Anterior cingulate cortex (tissue), 58 donors: ENCODE results near the gene ZNF579.
A peak's percentile ranks its signal among the peaks of the same experiment; 100 is the strongest.
"Not testable (repeated sequence)": the region's sequence is repeated elsewhere in the genome, so short reads cannot be mapped to it uniquely, and the experiment has no call there.

Experiments
- DNase-seq, 58 donors: peaks; one replicate each; lab custom pipeline; 2025; lab: John Stamatoyannopoulos, UW

The ZNF579 gene

GRCh38 chr19:55578761-55579747 is 1.6 kb downstream of the ZNF579 start:
- no peak for DNase-seq

- no peak for DNase-seq
These were observed 2.5 kb downstream of the ZNF579 start for GRCh38 chr19:55578031-55578760.

GRCh38 chr19:55576746-55577145 is 3.9 kb downstream of the ZNF579 start:
- no peak for DNase-seq

- not testable (repeated sequence) for DNase-seq
These were observed 6.7 kb downstream of the ZNF579 start for GRCh38 chr19:55573929-55574328.

GRCh38 chr19:55569477-55569876 is 11.2 kb downstream of the ZNF579 start:
- not testable (repeated sequence) for DNase-seq

DNA sequence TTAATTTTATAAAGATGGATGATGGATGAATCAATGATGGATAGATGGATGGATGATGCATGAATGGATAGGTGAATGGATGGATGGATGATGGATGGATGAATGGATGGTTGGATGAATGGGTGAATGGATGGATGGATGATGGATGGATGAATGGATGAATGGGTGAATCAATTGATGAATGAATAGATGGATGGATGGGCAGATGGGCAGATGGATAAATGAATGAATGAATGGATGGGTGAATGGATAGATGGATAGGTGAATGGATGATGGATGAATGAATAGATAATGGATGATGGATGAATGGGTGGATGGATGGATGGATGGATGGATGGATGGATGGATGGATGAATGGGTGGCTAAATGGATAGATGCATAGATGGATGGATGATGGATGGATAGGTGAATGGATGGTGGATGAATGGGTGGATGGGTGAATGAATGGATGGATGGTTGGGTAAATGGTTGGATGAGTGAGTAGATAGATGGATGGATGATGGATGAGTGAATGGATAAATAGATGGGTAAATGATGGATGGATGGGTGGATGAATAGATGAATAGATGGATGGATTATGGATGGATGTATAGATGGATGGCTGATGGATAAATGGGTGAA is 12.8 kb downstream of the ZNF579 start:
- DNase-seq: no peak

DNA sequence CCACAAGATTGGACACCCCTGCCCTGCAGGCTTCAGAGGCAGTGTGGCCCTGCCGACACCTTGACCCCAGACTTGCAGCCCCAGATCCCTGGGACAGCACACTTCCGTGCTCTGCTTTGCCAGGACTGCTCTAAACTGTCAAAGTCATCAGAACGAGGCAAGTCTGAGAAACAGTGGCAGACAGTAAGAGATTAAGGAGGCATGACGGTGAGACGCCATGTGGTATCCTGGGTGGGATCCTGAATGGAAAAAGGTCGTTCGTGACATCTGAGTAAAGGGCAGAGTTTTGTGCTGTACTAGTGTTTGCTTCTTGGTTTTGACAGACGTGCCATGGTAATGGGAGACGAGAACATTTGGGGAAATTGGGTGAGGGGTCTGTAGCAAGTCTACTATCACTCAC is 13.8 kb downstream of the ZNF579 start:
- DNase-seq: no peak

DNA sequence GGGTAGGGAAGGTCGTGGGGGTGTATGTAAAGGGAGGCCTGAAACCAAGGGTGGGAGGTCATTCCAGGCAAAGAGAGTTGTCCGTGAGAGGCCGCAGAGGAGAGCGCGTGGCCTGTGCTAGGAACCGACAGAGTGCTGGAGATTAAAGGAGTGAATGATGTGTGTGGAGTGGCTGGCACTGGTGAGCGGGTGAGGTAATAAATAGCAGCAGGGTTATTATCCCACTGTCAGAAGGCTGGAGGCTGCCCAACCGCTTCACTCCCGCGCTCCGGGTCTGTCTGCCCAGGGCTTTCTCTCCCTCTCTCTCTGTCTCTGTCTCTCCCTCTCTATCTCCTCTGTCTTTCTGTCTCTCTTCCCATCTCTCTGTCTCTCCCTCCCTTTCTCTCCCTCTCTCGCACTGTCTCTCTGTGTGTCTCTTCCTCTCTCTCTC is 17.4 kb downstream of the ZNF579 start:
- DNase-seq: peak in 1 of 58 donors; percentile 9

DNA sequence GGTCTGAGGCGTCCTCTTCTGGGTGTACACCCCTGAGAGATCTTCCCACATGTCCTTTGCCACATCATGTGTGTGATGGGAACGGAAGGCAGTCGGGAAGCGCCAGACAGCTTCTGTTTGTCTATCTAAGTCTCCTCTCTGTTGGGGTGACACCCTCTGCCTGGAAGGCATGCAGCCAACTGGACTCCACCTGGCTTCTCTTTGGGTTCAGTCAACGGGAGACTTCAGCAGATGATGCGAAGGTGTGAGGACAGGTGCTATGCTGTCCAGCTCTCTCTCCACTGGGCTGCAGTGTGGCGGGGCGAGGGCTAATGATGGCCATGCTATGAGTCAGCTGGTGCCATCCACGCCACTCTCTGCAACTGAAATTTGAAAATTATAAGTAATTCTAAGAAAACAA is 21.0 kb downstream of the ZNF579 start:
- DNase-seq: no peak

DNA sequence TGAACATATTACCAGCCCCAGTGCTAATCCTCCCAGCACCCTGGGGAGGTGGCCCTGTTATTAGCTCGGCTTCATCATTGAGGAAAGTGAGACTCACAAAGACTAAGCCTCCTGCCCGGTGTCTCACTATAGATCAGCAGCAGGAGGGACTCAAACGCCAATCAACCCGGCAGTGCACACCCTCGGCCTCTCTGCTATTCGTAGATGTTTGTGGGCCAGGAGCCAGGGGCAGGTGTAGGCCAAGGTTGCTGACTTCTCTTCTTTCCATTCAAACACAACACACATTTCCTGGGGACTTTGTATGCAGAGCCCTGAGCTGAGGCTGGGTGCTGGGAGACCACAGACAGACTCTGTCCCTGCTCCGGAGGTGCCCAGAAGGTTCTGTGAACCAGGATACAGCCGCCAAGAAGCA is 25.9 kb downstream of the ZNF579 start:
- DNase-seq: no peak

GRCh38 chr19:55554302-55554701 is 26.3 kb downstream of the ZNF579 start:
- DNase-seq: no peak

- no peak for DNase-seq
These were observed 27.1 kb downstream of the ZNF579 start for GRCh38 chr19:55553217-55554182.

- DNase-seq: no peak
These were observed 28.0 kb downstream of the ZNF579 start for GRCh38 chr19:55552620-55553019.

GRCh38 chr19:55552206-55552605 is 28.4 kb downstream of the ZNF579 start:
- no peak for DNase-seq

DNA sequence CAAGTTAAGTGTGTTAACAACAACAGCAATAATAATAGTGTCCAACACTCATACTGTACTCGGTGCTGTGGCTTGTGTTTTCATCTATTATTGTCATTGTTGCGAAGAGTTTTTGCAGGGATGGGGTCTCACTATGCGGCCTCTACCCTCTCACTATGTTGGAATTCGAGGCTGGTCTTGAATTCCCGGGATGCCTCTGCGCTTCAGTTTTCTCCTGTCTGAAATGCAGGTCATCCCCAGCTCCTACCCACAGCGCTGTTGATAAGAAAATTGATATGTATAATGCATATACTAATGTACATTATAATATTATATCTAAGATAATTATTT is 30.4 kb downstream of the ZNF579 start:
- DNase-seq: no peak

- no peak for DNase-seq
These were observed 30.9 kb downstream of the ZNF579 start for GRCh38 chr19:55549500-55550320.

DNA sequence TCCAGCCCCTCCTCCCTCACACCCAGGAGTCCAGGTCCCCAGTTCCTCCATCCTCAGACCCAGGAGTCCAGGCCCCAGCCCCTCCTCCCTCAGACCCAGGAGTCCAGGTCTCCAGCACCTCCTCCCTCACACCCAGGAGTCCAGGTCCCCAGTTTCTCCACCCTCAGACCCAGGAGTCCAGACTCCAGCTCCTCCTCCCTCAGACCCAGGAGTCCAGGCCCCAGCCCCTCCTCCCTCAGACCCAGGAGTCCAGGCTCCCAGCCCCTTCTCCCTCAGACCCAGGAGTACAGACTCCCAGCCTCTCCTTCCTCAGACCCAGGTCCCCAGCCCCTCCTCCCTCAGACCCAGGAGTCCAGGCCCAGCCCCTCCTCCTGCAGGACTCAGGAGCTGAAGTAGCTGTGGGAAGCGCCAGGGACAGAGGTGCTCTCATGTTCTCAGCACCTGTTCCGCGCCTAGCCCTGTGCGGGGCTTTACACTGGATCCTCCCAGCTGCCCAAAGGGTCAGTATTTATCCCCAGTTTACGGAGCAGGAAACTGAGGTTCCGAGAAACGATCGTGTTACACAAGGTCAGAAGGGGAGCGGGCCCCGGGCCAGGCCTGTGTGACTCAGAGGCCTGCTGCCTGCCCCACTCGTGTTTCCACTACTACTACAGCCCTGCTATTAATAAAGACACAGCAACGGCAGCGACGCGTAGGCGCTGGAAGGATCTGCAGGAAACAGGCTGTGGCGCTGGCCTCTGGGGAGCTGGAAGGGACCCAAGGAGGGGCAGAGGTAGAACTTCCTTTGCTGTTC is 33.6 kb downstream of the ZNF579 start:
- peak in 7 of 58 donors; percentile 2 to 14 (median 8) for DNase-seq

DNA sequence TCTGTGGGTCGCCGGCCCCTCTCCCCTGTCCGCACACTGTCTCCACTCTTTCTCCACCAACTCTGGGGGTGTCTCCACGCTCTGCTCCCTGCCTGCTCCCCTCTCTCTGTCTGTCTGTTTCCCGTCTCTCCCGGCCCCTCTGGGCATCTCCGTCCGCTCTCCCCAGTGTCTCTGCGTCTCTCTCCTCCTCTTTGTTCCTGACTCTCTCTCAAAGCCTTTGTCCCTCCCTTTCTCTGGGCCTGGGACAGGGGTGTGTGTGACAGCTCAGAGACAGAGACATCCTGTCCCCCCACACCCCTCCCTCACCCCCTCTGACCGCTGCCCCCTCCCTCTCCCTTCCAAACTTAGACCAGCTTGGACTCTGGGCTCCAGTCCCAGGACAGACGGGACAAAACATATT is 34.6 kb downstream of the ZNF579 start:
- DNase-seq: no peak
